CD1c-positive myeloid dendritic cell (primary cell): ENCODE results near the gene VPS51.
"Not testable (repeated sequence)": the region's sequence is repeated elsewhere in the genome, so short reads cannot be mapped to it uniquely, and the experiment has no call there.

Experiments
- DNase-seq: peaks from one replicate; pipeline ENCODE4 v3.0.0-alpha.2; 2016; ENCODE audit errors: extremely low spot score

Gene VPS51

DNA sequence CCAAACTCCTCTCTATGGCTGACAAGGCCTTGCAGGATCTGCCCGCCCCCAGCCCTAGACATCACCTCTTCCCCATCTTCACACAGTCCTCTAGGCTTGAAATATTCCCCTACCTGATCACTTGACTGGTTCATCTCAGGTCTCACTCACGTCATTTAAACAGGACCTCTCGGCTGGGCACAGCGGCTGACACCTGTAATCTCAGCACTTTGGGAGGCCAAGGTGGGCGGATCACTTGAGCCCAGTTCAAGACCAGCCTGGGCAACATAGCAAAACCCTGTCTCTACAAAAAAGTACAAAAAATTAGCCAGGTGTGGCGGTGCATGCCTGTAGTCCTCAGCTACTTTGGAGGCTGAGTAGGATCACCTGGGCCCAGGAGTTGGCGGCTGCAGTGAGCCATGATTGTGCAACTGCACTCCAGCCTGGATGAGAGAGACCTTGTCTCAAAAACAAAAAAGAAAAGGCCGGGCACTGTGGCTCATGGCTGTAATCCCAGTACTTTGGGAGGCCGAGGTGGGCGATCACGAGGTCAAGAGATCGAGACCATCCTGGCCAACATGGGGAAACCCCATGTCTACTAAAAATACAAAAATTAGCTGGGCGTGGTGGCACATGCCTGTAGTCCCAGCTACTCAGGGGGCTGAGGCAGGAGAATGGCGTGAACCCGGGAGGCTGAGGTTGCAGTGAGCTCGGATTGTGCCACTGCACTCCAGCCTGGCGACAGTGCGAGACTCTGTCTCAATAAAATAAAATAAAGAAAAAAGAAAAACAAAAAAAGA, 23.1 kb downstream of the VPS51 start:
- DNase-seq: not testable (repeated sequence)

DNA sequence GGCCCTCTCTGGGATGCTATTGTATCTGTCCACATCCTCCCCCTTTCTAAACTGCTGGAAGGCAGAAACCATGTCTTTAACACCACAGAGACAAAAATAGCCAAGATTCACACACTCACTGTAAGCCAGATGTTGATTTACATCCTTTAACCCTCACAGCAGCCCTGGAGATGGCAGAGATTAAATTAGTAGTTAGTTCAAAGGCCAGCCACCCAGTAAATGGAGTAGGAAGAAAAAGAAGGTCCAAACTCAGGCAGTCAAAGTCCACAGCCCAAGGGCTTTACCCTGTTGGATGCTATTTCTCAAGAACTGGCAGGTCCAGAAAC, 23.6 kb downstream of the VPS51 start:
- no peak for DNase-seq

DNA sequence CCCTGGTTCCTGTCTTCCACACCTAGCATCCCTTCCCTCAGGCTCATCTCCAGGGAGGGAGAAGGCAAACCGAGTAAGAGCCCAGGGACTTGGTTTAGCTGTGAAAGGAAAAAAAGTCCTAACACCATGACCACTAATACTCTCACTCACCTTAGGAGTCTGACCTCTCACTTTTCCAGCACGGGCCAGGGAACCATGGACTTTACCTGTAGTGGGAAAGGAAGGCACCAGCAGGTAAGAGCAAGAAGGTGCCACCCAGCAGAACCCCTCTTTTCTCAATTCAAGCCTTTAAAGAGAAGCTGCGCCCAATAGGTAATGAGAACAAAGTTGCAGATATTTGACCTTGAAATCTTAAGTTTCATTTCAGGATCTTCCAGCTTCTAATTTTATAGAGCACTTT, 24.8 kb downstream of the VPS51 start:
- no peak for DNase-seq

DNA sequence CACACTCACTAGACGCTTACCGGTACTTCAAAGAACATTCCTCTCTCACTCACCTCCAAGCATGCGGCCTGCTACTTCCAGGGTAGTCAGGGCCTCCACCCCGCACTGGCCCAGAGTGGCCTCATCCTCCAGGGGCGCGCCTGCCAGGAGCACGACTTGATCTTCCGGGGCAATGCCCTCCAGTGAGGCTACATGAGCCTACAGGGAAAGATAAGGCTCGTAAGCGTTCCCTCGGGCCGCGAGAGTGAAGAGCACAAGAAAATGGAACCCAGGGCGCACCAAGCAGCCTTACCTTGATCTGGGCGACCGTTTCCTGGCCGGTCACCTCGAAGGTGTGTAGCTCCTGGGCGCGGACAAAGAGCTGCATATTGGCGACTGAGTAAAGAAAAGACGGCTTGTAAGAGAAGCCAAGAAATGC, 25.4 kb downstream of the VPS51 start:
- no peak for DNase-seq

DNA sequence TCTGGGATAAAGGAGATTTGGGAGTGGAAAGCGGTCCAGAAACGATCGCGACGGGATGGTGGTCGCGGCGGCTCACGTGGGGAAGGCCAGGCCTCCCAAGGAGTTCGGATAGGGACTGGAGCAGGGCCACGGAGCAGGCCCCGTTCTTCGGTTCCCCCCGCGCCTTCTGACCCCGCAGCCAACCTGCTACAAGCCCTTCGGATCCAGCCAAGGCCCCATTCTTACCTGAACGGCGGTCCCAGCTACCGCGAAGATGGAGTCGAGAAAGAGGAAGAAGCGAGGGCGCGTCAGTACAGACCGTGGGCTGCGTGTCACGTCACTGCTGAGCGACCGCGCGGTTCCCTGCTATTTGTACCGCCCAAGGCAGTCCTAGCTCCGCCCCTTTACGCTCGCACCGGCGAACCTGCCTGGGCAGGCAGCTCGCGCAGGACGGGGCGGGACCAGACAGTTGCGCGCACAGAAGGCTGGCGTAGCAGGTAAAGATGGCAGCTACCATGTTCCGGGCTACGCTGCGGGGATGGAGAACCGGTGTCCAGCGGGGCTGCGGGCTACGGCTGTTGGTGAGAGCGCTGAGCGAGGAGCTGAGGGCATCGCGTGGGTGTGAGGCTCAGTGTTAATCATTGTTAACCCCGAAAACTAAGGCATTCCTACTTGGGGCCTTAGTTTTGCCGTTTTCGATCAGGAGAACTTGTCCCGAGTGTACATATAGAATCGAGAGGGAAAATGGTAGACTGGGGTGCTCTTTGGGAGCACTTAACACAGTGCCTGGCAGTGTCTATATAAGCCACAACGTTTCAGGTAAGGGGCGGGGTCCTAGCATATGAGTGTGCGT, 26.1 kb downstream of the VPS51 start, which contains the start of the genes FAU and MRPL49:
Gene FAU (minus strand): TSS at position 270 of the 832 bp plus-strand sequence. CDS start 321 bp downstream, outside the sequence.
Gene MRPL49 (plus strand): TSS at position 457 of the 832 bp plus-strand sequence. CDS start 26 bp downstream, at position 483.
- peak; percentile 99 for DNase-seq

DNA sequence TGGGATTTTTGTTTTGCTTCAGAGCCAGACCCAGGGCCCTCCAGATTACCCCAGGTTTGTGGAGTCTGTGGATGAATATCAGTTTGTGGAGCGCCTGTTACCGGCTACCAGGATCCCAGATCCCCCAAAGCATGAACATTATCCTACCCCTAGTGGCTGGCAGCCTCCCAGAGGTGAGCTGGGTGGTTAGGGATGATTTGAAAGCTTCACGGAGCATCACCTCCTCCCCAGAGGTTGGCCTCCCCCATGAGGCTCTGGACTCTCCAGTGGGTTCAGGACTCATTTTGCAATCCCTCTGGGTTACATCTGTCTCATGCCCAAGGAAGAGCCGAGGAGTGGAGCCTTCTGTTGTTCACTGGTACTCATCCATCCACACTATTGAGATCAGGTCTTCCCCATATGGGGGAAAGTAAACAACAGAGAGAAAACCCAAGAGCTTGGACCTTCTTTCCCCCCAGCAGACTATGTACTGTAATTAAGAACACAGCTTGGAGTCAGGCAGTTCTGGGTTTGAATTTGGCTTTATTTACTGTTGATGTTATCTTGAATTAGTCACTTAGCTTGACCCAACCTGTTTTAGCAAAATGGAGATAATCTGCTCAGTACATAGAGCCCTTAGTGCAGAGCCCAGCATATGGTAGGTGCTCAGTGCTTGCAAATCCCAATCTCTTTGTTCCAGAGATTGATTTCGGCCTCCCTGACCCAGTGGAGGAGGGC, 28.6 kb downstream of the VPS51 start:
- no peak for DNase-seq

DNA sequence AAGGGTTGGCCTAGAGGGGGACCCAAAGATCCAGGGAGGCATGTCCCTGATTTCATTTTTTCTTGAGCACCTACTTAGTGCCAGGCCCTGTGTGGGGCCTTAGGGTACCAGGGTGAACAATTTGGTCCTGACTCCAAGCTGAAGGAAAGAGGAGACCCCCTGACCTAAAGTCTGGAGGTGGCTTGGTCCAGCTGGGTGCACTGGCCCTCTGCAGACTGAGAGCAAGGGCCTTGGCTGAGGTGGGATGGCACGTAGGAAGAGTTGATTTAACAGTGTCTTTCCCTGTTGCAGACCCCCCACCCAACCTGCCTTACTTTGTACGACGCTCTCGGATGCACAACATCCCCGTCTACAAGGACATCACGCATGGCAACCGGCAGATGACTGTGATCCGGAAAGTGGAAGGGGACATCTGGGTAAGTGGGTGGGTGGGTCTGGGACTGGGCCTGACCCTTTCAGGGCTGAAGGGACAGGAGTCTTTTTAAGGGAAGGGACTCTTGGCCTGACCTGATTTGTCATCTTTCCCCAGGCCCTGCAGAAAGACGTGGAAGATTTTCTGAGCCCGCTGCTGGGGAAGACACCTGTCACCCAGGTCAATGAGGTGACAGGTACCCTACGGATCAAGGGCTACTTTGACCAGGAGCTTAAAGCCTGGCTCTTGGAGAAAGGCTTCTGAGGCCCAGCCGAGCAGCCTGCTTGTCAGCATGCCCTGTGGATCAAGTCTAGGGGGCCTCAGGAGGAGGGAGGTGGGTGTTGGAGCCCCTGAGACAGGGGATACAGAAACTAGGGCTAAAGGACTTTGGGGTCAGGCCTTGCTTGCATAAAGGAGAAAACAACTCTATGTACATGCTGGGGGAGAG, 29.4 kb downstream of the VPS51 start:
- no peak for DNase-seq

DNA sequence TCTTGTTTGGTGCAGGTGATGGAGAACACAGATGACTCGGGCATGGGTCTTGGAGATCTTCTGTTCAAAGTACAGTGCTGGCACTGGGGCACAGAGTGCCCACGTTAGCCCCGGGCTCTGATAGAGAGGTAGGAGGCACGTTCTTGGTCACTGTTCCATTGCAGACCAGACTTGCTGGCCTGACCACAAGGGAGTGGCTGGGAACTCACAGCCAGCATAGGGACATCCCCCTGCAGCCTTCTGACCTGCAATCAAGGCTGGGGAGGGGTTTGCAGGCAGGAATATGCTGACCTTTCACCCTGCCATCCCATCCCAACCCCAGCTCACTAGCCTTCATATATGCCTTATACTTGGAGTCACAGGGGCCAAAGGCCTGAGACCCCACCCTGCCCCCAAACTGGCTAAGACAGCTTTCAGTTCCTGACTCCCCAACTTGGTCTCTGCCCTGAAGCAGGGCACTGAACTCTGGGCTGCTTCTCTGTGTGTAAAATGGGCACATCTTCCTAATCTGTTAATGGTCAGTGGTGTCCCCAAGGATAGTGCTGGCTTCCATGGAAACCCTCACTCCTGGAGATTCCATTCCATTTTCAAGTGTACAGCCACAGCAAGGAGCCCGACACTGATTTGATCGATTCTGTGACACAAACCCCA, 30.7 kb downstream of the VPS51 start:
- no peak for DNase-seq

DNA sequence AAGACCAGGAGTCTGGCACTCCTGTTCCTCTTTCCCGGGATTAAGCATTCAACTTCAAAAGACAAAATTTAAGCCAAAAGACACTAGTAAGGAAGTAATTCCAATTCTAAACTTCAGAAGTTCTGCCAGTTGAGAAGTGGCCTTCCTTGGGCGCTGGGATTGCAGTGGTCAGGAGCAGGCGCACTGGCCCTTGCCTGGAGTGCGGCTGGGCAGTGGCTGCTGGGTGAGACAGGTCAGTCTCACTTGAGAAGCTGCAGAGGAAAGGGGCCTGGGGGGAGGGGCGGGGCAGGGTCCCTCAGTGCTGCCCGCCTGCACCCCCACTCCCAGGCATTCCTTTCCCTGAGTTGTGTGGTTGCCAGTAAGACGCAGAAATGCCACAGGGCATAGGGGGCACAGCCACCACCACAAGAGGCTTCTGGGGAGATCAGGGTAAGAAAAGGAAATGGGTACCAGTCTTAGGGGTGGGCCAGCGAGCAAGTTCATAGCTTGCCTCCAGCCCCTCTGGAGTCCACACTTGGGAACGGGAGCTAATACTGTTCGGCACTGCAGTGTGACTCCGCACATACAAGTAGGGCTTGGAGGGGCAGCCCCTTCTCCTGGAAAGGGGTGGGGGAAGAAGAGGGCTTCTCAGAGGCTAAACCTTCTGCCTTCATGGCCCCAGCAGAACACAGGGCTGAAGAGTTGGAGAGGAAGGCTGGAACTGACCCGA, 31.6 kb downstream of the VPS51 start:
- no peak for DNase-seq

DNA sequence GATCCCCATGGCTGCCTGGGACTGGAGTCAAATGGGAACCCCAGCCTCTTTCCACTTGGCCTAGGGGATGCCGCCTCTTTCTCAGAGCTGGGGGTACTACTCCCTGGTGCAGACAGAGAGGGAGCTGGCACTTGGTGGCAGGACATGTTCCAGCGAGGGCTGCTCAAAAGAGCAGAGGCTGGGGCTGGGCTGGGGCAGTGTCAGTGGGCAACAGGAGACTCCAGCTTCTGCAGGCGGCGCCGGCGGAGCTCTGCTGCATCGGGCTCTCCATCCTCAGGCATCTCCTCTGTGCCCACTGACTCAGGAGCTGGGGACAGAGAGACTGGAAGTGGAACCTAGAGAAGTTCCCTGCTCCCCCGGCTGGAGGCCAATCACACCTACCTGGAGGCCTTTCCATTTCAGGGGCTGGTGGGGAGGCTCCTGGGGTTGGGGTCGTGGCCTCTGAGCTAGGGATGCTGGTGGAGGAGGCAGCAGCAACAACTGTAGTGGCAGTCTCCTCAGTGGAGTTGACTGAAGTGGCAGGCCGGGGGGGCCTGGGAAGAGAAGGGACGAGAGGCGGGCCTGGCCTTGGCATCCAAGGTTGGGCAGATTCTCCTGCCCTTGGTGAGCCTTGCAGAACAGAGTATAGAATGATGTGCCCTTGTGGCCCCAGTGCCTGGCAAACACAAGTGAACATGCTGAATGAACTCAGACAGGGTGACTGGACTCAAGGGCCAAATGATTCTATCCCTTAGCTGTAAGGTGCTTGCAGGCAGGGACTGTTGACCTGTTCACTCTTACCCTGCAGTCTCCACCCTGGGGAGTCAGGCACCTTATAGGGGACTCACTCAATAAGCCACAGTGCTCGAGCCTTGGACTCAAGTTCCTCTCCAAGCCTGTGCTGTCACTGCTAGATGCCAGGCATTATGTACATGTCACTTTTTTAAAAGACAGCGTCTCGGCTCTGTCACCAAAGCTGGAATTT, 32.5 kb downstream of the VPS51 start:
- DNase-seq: no peak

DNA sequence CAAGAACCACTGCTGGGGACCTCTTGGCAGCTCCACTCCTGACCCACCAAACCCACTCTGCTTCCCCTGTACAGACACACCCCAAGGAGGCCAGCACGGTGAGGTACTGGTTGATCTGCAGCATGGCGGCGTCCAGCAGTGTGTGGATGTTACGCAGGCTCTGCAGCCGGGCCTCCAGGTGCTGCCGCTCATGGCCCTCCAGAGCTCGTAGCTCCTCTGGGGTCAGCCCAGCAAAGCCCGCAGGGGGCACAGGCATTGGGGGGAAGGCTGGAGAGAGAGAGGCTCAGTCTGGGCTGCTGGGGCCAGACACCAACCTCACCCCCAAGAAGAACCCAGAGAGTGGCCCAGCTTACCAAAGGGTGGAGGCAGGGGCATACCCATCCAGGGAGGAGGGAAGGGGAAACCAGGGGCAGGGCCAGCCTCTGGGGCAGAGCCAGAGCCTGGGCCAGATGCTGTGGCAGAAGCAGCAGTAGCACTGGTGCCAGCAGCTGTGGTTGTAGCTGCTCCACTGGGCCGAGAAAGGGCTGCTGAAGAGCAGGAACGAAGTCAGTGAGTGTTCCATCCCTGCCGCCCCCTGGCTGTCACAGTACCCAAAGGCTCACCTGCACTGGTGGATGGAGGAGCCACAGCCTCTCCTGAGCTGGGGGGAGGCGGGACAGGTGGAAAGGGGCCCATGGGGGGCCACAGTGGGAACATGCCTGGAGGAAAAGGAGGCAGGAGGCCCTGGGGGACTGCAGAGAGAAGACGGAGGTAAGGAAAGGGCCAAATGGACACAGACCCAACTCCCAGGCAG, 33.8 kb downstream of the VPS51 start:
- no peak for DNase-seq

DNA sequence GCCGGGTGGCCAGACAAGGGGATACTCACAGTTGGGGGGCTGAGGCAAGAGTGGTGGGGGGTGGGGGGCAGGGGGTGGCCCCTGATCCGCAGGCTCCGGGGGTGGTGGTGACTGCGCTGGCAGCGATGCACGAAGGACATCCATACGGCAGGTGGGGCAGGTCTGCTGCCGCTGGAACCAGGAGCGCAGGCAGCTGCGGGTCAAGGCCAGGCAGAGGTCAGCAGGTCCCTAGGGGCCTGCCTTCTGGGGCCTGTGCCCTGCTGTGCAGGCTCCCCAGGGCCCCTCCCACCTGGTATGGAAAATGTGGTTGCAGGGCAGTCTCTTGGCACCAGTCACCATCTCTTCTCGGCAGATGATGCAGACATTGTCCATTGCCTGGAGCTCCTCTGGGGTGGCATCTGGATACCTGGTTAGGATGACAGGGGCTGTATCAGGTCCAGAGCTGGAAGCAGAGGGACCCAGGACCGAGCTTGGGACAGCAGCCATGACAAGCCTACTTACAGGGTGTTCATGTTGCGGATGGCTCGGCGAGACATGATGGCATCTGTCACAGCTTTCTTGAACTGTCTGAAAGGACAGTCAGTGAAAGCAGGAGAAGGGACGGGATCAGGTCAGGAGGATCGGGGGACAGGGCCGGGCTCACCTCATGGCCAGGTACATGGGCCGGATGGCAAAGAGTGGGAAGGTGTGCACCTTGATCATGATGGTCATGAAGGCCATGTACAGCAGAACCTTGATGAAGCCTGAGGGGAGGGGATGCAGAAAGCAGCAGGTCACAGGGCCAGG, 34.8 kb downstream of the VPS51 start:
- no peak for DNase-seq

DNA sequence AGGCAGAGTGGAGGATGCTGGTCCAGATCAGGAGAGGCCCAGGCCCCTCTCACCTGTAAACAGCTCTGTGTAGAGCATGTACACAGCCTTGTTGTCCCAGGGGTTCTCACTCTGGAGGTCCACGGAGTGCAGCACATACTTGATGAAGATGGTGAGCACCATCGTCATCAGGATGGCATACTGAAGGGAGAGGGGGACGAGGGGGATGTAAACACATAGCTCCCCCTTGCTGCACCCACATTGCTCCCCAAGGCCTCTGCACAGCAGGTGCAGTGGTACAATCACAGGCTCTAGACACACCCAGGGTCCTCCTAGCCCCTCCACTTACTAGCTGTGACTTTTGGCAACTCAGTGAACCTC, 35.4 kb downstream of the VPS51 start:
- no peak for DNase-seq

DNA sequence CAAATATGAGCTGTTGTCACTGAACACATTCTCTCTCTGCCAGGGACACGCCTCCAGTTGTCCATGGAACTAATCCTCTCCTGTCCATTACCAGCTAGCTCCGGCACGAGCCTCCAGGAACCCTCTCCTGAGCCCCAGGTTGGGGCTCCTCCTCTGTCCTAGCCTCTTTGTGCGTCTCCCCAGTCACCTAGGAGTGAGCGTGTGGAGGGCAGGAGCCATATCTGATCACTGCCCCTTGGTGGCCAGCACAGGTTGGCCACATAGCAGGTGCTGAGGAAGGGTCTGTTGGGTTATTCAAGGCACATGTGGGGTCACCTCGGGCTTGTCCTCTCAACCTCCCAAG, 35.9 kb downstream of the VPS51 start:
- no peak for DNase-seq

DNA sequence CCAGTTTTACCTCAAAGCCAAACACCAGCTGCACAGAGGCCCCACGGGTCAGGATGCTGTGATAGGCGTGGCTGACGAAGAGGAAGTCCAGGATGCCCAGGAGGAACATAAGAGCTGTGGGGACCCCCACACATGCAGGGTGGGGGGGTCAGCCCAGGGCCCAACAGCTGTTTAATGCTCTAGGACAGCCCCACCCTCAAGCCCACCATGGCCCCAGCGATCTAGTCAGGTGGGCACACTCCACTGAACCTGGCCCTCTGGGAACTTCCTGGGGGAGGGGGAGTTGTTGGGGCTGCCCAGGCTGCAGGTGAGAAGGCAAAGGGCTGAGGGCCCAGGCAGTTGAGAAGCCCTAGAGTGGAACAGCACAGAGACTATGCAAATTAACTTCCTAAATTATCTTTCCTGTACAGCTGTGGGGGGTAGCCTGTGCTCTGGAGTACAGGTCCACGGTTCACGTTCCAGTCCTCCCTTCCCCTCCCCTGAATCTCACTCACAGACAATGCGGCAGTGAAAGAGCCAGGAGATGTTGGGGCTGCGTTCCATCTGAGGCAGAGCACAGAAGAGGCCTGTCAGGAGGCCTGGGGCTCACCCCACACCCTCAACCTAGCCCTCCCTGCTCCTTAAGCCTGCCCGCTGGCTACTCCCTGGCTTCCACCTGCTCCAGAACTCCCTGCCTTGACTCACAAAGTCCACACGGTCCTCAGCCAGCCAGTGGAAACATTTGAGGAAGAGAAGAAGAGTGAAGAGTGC, 36.4 kb downstream of the VPS51 start:
- no peak for DNase-seq

DNA sequence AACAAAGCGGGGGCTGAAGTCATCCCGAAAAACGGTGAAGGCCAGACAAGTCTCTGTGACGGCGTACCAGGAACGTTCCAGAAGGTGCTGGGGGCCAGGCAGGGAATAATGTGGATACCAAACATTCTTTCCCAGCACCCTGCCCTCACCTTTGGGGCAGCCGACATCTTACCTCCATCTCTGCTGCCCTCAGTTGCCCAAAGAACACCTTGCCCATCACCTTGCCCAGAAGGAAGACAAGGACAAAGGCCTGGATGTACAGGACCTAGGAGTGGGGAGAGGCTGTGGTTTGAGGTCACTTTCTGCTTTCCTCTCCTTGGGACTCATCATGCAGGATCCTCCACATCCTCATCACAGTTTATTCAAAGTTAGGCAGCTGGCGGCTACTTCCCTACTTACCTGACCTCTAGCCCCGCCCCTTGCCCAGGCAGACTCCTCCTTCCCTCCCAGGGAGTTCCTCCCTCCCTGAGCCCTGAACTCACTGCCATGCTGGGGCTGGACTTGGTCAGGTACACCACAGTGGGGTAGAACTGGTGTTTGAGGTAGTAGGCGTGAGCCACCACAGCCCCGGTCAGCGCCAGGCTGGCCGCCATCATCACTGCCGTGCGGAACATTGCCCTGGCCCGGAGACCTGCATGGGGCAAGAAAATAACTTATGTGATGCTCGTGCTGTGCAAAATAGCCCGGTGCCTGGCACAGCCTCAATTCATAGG, 37.1 kb downstream of the VPS51 start:
- peak; percentile 59 for DNase-seq
